ENCODE data around the gene ADCK2.
"Not testable (repeated sequence)": the region's sequence is repeated elsewhere in the genome, so short reads cannot be mapped to it uniquely, and the experiment has no call there.

Gene ADCK2

GRCh38 chr7:140672382-140673062 is at the start of gene ADCK2:
Gene ADCK2 (plus strand): TSS chr7:140672945. CDS start chr7:140673331, 386 bp downstream.
- DNase-seq = peak; percentile 51

GRCh38 chr7:140623980-140624379 is 48.8 kb upstream of the ADCK2 start:
- DNase-seq = no peak

GRCh38 chr7:140624392-140625191 is 48.2 kb upstream of the ADCK2 start:
- DNase-seq = no peak

GRCh38 chr7:140625192-140625558 is 47.6 kb upstream of the ADCK2 start:
- DNase-seq = not testable (repeated sequence)

GRCh38 chr7:140625908-140626868 is 46.6 kb upstream of the ADCK2 start:
- DNase-seq = no peak

GRCh38 chr7:140631021-140631420 is 41.7 kb upstream of the ADCK2 start:
- no peak for DNase-seq

GRCh38 chr7:140631602-140632001 is 41.1 kb upstream of the ADCK2 start:
- no peak for DNase-seq

- no peak for DNase-seq
These were observed 37.4 kb upstream of the ADCK2 start for GRCh38 chr7:140635345-140635744.

- DNase-seq = no peak
These were observed 36.9 kb upstream of the ADCK2 start for GRCh38 chr7:140635816-140636215.

- no peak for DNase-seq
These were observed 35.3 kb upstream of the ADCK2 start for GRCh38 chr7:140637400-140637799.

- DNase-seq = no peak
These were observed 34.5 kb upstream of the ADCK2 start for GRCh38 chr7:140638173-140638791.

GRCh38 chr7:140639366-140640053 is 33.2 kb upstream of the ADCK2 start:
- no peak for DNase-seq

- DNase-seq = no peak
These were observed 32.6 kb upstream of the ADCK2 start for GRCh38 chr7:140640060-140640637.

GRCh38 chr7:140640727-140641523 is 31.8 kb upstream of the ADCK2 start, which contains the start of gene DENND2A:
Gene DENND2A (minus strand): TSS chr7:140640813. CDS start chr7:140602397, 38,416 bp downstream.
- DNase-seq = no peak

- no peak for DNase-seq
These were observed 31.1 kb upstream of the ADCK2 start for GRCh38 chr7:140641524-140642195.

GRCh38 chr7:140643416-140643815 is 29.3 kb upstream of the ADCK2 start:
- no peak for DNase-seq

- not testable (repeated sequence) for DNase-seq
These were observed 28.0 kb upstream of the ADCK2 start for GRCh38 chr7:140644761-140645160.

- DNase-seq = no peak
These were observed 27.4 kb upstream of the ADCK2 start for GRCh38 chr7:140645166-140645900.

- no peak for DNase-seq
These were observed 25.7 kb upstream of the ADCK2 start for GRCh38 chr7:140646931-140647647.

Data from activated T-cell treated with anti-CD3 and anti-CD28 coated beads for 4 hours (primary cell).